Fibroblast of lung (primary cell): ENCODE data around the gene SLC25A53. TPM values are rescaled to one million over a fixed set of nuclear protein-coding genes. Genes with fewer than 3 reads are reported as not detected.
A peak's percentile ranks its signal among the peaks of the same experiment; 100 is the strongest.

ENCODE experiments used
- DNase-seq, 2 donors: peaks; one replicate each; pipeline versions ENCODE4 v3.0.0 to v3.0.0-alpha.2; 2010; ENCODE audit warnings: low read depth in 2 of 2
- H2AFZ ChIP-seq: 2 replicates; pipeline ENCODE4 v1.5.1; 2012; ENCODE audit warnings: low read length, control low read depth, inconsistent platforms
- H3K27ac ChIP-seq: 2 replicates; pipeline ENCODE4 v1.5.1; 2011; ENCODE audit warnings: low read length, control low read depth; ENCODE audit not compliant: insufficient read depth
- H3K27me3 ChIP-seq: 2 replicates; pipeline ENCODE4 v1.5.1; 2011; ENCODE audit warnings: mild to moderate bottlenecking, low read length; ENCODE audit not compliant: control insufficient read depth, insufficient read depth
- H3K36me3 ChIP-seq: 2 replicates; pipeline ENCODE4 v1.5.1; 2011; ENCODE audit warnings: low read length; ENCODE audit not compliant: control insufficient read depth, insufficient read depth
- H3K4me1 ChIP-seq: 2 replicates; pipeline ENCODE4 v1.5.1; 2011; ENCODE audit warnings: low read length; ENCODE audit not compliant: control insufficient read depth, insufficient read depth; ENCODE audit errors: extremely low read depth
- H3K4me2 ChIP-seq: 2 replicates; pipeline ENCODE4 v1.5.1; 2011; ENCODE audit warnings: low read length, control low read depth; ENCODE audit not compliant: insufficient read depth; ENCODE audit errors: extremely low read depth
- H3K4me3 ChIP-seq, 4 experiments: fragments of 200-600 bp in 1 of 4; sonication (generic) in 1 of 4; replicated peaks in 1 of 4; 2 replicates each; pipeline ENCODE4 v1.5.1; 2011 to 2016; ENCODE audit warnings: low read length in 4 of 4, low read depth in 3 of 4, mild to moderate bottlenecking in 3 of 4, control low read depth in 2 of 4, inconsistent platforms in 1 of 4, mixed read lengths in 1 of 4; ENCODE audit not compliant: insufficient read depth in 1 of 4; ENCODE audit errors: control extremely low read depth in 1 of 4
- H3K79me2 ChIP-seq: 2 replicates; pipeline ENCODE4 v1.5.1; 2012; ENCODE audit warnings: mild to moderate bottlenecking, low read length, inconsistent platforms; ENCODE audit not compliant: control insufficient read depth, insufficient read depth
- H3K9ac ChIP-seq: 2 replicates; pipeline ENCODE4 v1.5.1; 2011; ENCODE audit warnings: mild to moderate bottlenecking, low read length, control low read depth; ENCODE audit not compliant: insufficient read depth
- H3K9me3 ChIP-seq: 2 replicates; pipeline ENCODE4 v1.5.1; 2012; ENCODE audit warnings: low read depth, low read length; ENCODE audit not compliant: control insufficient read depth, insufficient read depth
- H4K20me1 ChIP-seq: 2 replicates; pipeline ENCODE4 v1.5.1; 2011; ENCODE audit warnings: low read length; ENCODE audit not compliant: control insufficient read depth, insufficient read depth; ENCODE audit errors: extremely low read depth
- CTCF ChIP-seq, 2 donors: IDR thresholded peaks in 1 of 2; conservative IDR thresholded peaks in 1 of 2; 1 replicate in 1 of 2; 2 replicates in 1 of 2; pipeline ENCODE4 v1.5.1; 2011 to 2012; ENCODE audit warnings: low read length in 2 of 2, control low read depth in 1 of 2, inconsistent platforms in 1 of 2, low read depth in 1 of 2, mild to moderate bottlenecking in 1 of 2
- EZH2 ChIP-seq: IDR thresholded peaks from 2 replicates; pipeline ENCODE4 v1.5.1; 2012; ENCODE audit warnings: low read length, control low read depth, mild to moderate bottlenecking; ENCODE audit errors: missing control alignments
- polyA plus RNA-seq, 2 donors: library from polyadenylated mRNA; depleted of rRNA in 1 of 2; stranded (reverse) in 1 of 2; unstranded in 1 of 2; fragments of >200 nt; gene quantifications; 2 replicates each; pipeline ENCODE4 v1.2.1, GENCODE V29; 2011 to 2012; ENCODE audit warnings: missing spikeins in 1 of 2
- total RNA-seq: library from RNA; depleted of rRNA; stranded (reverse); fragments of >200 nt; gene quantifications from 2 replicates; pipeline ENCODE4 v1.2.1, GENCODE V29; 2014

SLC25A53 gene
- total and polyA plus RNA-seq, 2 donors (not counting 1 experiment from before 2014, with no cell fraction given) = 5.4 to 13.7 TPM

GRCh38 chrX:104173841-104174240 lies 17.0 kb upstream of the SLC25A53 start:
- DNase-seq = peak in 1 of 2 donors; percentile 17
- H3K79me2 ChIP-seq = peaks cover 32% of the 10 kb centered on the region
- no peaks in the 10 kb centered on the region for H3K27me3 ChIP-seq

GRCh38 chrX:104172788-104173187 lies 16.0 kb upstream of the SLC25A53 start:
- no peak overlapping the region for H3K4me2 ChIP-seq
- H3K4me1 ChIP-seq = peaks cover 3% of the 10 kb centered on the region
- no peaks in the 10 kb centered on the region for H3K27me3 ChIP-seq
- H3K36me3 ChIP-seq = no peaks in the 10 kb centered on the region
- H3K9ac ChIP-seq = no peak overlapping the region
- no peak overlapping the region for H3K4me3 ChIP-seq
- H3K27ac ChIP-seq = no peak overlapping the region
- no peak overlapping the region for H2AFZ ChIP-seq
- peak in 1 of 2 donors; percentile 50 for DNase-seq
- H3K79me2 ChIP-seq = peaks cover 40% of the 10 kb centered on the region
- no peak for TF ChIP-seq EZH2
- no peak for TF ChIP-seq CTCF (conservative IDR thresholded peaks at IDR 0.05 in 1 of 2, IDR thresholded peaks at IDR 0.05 in 1 of 2; ENCODE audit: low read depth in 1 of 2, low read length in 2 of 2)
- no peaks in the 10 kb centered on the region for H3K9me3 ChIP-seq
- H4K20me1 ChIP-seq = no peaks in the 10 kb centered on the region

More at GRCh38 chrX:104173841-104174240, 17.0 kb upstream of the SLC25A53 start:
- H3K4me2 ChIP-seq = no peak overlapping the region
- H4K20me1 ChIP-seq = no peaks in the 10 kb centered on the region
- H3K36me3 ChIP-seq = no peaks in the 10 kb centered on the region
- peaks cover 2% of the 10 kb centered on the region for H3K4me1 ChIP-seq
- no peak overlapping the region for H2AFZ ChIP-seq
- no peak overlapping the region for H3K4me3 ChIP-seq
- no peak overlapping the region for H3K9ac ChIP-seq
- H3K9me3 ChIP-seq = no peaks in the 10 kb centered on the region
- TF ChIP-seq CTCF (conservative IDR thresholded peaks at IDR 0.05 in 1 of 2, IDR thresholded peaks at IDR 0.05 in 1 of 2; ENCODE audit: low read depth in 1 of 2, low read length in 2 of 2) (no peak), EZH2 (no peak)
- no peak overlapping the region for H3K27ac ChIP-seq

GRCh38 chrX:104172121-104172520 lies 15.3 kb upstream of the SLC25A53 start:
- Histone ChIP-seq H3K4me2 (no peak overlapping the region), H3K27me3 (no peaks in the 10 kb centered on the region), H3K4me1 (peaks cover 3% of the 10 kb centered on the region), H3K36me3 (no peaks in the 10 kb centered on the region), H4K20me1 (no peaks in the 10 kb centered on the region), H3K9ac (no peak overlapping the region), H3K27ac (no peak overlapping the region), H3K9me3 (no peaks in the 10 kb centered on the region), H2AFZ (no peak overlapping the region), H3K4me3 (no peak overlapping the region), H3K79me2 (peaks cover 46% of the 10 kb centered on the region)
- TF ChIP-seq EZH2 (no peak), CTCF (conservative IDR thresholded peaks at IDR 0.05 in 1 of 2, IDR thresholded peaks at IDR 0.05 in 1 of 2; ENCODE audit: low read depth in 1 of 2, low read length in 2 of 2) (no peak)
- peak in 1 of 2 donors; percentile 14 for DNase-seq
